Esophagus muscularis mucosa (tissue), 4 donors: ENCODE results near the gene AFAP1. TPM values are rescaled to one million over a fixed set of nuclear protein-coding genes. Genes with fewer than 3 reads are reported as not detected.
A peak's percentile ranks its signal among the peaks of the same experiment; 100 is the strongest.

Experiments used
- DNase-seq: peaks from one replicate; pipeline ENCODE4 v3.0.0-alpha.2; 2017; ENCODE audit errors: extremely low spot score
- H3K27ac ChIP-seq, 4 donors: fragments of 200-600 bp; sonication (generic); replicated peaks in 1 of 4; 1 replicate in 3 of 4; 2 replicates in 1 of 4; pipeline ENCODE4 v1.5.1; 2016 to 2019; ENCODE audit warnings: mild to moderate bottlenecking in 1 of 4
- H3K27me3 ChIP-seq, 4 donors: fragments of 200-600 bp; sonication (generic); one replicate each; pipeline versions ENCODE4 v1.5.1 to v1.6.0; 2016 to 2019
- H3K36me3 ChIP-seq, 4 donors: fragments of 200-600 bp; sonication (generic); one replicate each; pipeline ENCODE4 v1.5.1; 2016 to 2019
- H3K4me1 ChIP-seq, 4 donors: fragments of 200-600 bp; sonication (generic); one replicate each; pipeline ENCODE4 v1.5.1; 2016 to 2019
- H3K4me3 ChIP-seq, 4 donors: fragments of 200-600 bp; sonication (generic); 1 replicate in 2 of 4; 2 replicates in 2 of 4; pipeline ENCODE4 v1.5.1; 2016 to 2019; ENCODE audit warnings: mild to moderate bottlenecking in 4 of 4, moderate library complexity in 1 of 4
- H3K9me3 ChIP-seq, 4 donors: fragments of 200-600 bp; sonication (generic); 1 replicate in 3 of 4; 2 replicates in 1 of 4; pipeline ENCODE4 v1.5.1; 2016 to 2019
- EP300 ChIP-seq: sonication (generic); formaldehyde crosslinking; IDR thresholded peaks from one replicate; pipeline ENCODE4 v1.6.1; 2017; ENCODE audit warnings: antibody characterized with exemption
- POLR2A ChIP-seq: fragments of 450-650 bp; IDR thresholded peaks from one replicate; pipeline ENCODE4 v1.6.1; 2017; ENCODE audit warnings: antibody characterized with exemption, moderate library complexity, mild to moderate bottlenecking, low read depth
- POLR2AphosphoS5 ChIP-seq, 2 donors: sonication (generic); formaldehyde crosslinking; IDR thresholded peaks; one replicate each; pipeline ENCODE4 v1.6.1; 2017; ENCODE audit warnings: antibody characterized with exemption in 2 of 2
- whole genome bisulfite sequencing: methylation state at CpG from one replicate; pipeline ENCODE4 v1.1.5; 2018; 5-methylcytosine and 5-hydroxymethylcytosine counted together
- intact Hi-C: fragments of 100-400 bp; cut with DNase I; formaldehyde crosslinking; loops from one replicate; pipeline ENCODE4 v1.15.1; 2023
- total RNA-seq, 4 donors: library from RNA; depleted of rRNA; stranded (reverse); fragments of >200 nt; gene quantifications; one replicate each; pipeline versions ENCODE4 v1.1.0 to v1.2.1, GENCODE V29; 2016
- TF ChIP-seq, protein P1 (sequence below), 3 experiments: fragments of 200-600 bp in 2 of 3; fragments of 450-650 bp in 1 of 3; sonication (generic) in 2 of 3; IDR thresholded peaks; one replicate each; pipeline ENCODE4 v1.5.1; 2017 to 2019; ENCODE audit warnings: antibody characterized with exemption in 3 of 3, mild to moderate bottlenecking in 2 of 3, moderate library complexity in 1 of 3

AFAP1 gene
- total RNA-seq, 4 donors from 2014 or later, result 37.8 to 71.3 (median 50.9) TPM

DNA sequence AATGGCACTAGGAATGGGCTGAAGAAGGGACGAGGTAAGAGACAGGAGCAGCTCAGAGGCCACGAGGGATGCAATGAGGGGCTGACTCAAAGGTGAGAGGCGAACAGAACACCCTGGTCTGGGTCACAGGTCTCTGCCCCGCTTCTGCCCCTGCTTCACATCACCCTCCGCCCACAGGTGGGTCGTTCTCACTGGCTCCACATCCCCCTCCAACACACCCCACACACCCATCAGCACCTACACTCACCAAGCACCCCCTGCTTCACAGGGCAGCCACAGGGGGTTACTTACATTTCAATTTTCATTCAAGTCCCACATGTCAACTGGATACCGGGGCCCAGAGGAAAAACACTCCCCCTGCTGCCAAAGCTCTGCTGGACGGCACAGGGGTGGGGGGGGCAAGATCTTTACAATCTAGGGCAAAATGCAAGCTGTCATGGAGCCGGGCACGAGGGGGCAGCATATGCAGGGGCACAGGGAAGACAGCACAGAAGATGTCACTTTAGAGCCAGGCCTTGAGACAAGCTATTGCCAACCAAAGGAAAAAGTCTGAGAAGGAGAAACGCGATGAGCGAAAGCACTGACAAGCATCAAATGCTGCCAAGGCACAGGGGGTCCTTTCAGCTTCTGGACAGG lies 94.0 kb downstream of the AFAP1 start:
- intact Hi-C loops, result loop anchor here (2.0 kb wide), 1 partner anchor 39 kb away; no protein-coding TSS in a partner anchor
- no peak overlapping the region for H3K4me3 ChIP-seq
- H3K27me3 ChIP-seq, result no peaks in the 10 kb centered on the region
- peaks cover 0 to 15% (median 5%) of the 10 kb centered on the region in 4 donors for H3K36me3 ChIP-seq
- no peaks in the 10 kb centered on the region for H3K9me3 ChIP-seq
- WGBS, result 76% methylated on average over 13 of the region's 13 CpGs
- peak overlapping the region in 2 of 4 donors; percentile 7 to 93 for H3K27ac ChIP-seq
- H3K4me1 ChIP-seq, result peaks cover 15 to 78% (median 69%) of the 10 kb centered on the region in 4 donors
- TF ChIP-seq, protein P1, sequence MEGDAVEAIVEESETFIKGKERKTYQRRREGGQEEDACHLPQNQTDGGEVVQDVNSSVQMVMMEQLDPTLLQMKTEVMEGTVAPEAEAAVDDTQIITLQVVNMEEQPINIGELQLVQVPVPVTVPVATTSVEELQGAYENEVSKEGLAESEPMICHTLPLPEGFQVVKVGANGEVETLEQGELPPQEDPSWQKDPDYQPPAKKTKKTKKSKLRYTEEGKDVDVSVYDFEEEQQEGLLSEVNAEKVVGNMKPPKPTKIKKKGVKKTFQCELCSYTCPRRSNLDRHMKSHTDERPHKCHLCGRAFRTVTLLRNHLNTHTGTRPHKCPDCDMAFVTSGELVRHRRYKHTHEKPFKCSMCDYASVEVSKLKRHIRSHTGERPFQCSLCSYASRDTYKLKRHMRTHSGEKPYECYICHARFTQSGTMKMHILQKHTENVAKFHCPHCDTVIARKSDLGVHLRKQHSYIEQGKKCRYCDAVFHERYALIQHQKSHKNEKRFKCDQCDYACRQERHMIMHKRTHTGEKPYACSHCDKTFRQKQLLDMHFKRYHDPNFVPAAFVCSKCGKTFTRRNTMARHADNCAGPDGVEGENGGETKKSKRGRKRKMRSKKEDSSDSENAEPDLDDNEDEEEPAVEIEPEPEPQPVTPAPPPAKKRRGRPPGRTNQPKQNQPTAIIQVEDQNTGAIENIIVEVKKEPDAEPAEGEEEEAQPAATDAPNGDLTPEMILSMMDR (IDR thresholded peaks at IDR 0.05), result peak in 2 of 3 experiments; percentile 13 to 24
- TF ChIP-seq EP300, result no peak
- DNase-seq, result no peak

DNA sequence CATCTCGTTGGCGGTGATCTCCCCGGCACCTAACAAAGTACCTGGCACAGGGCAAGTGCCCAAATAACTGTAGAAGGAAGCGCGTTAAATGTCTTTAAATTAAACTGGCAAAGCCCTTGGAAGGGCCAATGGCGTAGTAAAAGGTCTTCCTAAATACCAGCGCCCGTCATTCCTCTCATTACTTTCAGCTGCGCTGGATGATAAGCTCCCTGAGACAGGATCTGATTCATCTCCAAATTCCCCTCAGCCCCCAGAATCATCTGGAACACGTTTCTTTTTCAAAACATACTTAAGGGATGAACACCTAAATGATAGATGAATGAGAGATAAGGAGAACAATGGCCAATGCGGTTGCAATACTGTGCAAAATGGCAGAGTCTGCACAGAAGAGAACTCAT lies 95.1 kb downstream of the AFAP1 start:
- peaks cover 15 to 74% (median 65%) of the 10 kb centered on the region in 4 donors for H3K4me1 ChIP-seq
- no peak for DNase-seq
- no peak overlapping the region for H3K4me3 ChIP-seq
- H3K27ac ChIP-seq, result peak overlapping the region; percentile 91 to 93 (median 92)
- peaks cover 0 to 16% (median 3%) of the 10 kb centered on the region in 4 donors for H3K36me3 ChIP-seq
- no peaks in the 10 kb centered on the region for H3K9me3 ChIP-seq
- H3K27me3 ChIP-seq, result no peaks in the 10 kb centered on the region
- TF ChIP-seq EP300, result no peak
- TF ChIP-seq, protein P1 (IDR thresholded peaks at IDR 0.05), result no peak
- TF ChIP-seq POLR2A, result no peak
- WGBS, result 57% methylated on average over 10 of the region's 11 CpGs
- intact Hi-C loops, result loop anchor here (2.0 kb wide), 1 partner anchor 38 kb away; no protein-coding TSS in a partner anchor

DNA sequence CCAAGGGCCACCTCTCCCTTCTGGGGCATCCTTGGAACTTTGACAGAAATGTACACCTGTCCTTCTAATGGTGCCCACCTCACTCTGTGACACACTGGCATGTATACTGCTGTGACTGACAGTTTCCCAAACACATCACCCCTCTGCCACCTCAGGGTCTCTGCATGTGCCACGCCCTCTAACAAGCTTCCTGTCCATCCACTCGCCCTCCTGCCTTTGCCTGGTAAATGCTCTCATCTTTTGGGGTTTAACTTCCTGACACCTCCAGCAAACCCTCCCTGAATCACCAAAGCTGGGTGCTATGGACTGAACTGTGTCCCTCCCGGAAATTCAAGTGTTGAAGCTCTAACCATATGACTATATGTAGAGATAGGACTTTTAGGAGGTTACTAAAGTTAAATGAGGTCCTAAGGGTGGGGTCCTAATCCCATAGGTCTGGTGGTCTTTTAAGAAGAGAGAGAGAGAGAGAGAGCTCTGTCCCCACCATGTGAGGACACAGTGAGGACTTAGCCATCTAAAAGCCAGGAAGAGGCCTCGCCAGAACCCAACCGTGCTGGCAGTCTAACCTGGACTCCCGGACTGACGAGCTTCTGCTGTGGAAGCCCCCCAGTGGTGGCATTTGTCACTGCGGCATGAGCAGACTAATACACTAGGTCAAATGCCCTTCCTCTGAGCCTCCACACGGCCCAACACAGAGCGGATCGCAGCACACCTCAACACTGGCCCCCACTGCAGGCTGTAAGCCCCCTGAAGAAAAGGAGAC lies 95.6 kb downstream of the AFAP1 start:
- Histone ChIP-seq H3K36me3 (peaks cover 0 to 13% (median 4%) of the 10 kb centered on the region in 4 donors), H3K27ac (peak overlapping the region; percentile 91 to 93 (median 92)), H3K27me3 (no peaks in the 10 kb centered on the region), H3K4me3 (no peak overlapping the region), H3K9me3 (no peaks in the 10 kb centered on the region), H3K4me1 (peaks cover 15 to 69% (median 62%) of the 10 kb centered on the region in 4 donors)
- intact Hi-C loops, result loop anchor here (2.0 kb wide), 1 partner anchor 37 kb away; no protein-coding TSS in a partner anchor
- no peak for DNase-seq
- TF ChIP-seq EP300 (no peak), POLR2A (no peak), POLR2AphosphoS5 (IDR thresholded peaks at IDR 0.05) (no peak)
- TF ChIP-seq, protein P1 (IDR thresholded peaks at IDR 0.05), result peak; percentile 46 to 60 (median 53)
- 79% methylated on average over 5 of the region's 11 CpGs for WGBS

DNA sequence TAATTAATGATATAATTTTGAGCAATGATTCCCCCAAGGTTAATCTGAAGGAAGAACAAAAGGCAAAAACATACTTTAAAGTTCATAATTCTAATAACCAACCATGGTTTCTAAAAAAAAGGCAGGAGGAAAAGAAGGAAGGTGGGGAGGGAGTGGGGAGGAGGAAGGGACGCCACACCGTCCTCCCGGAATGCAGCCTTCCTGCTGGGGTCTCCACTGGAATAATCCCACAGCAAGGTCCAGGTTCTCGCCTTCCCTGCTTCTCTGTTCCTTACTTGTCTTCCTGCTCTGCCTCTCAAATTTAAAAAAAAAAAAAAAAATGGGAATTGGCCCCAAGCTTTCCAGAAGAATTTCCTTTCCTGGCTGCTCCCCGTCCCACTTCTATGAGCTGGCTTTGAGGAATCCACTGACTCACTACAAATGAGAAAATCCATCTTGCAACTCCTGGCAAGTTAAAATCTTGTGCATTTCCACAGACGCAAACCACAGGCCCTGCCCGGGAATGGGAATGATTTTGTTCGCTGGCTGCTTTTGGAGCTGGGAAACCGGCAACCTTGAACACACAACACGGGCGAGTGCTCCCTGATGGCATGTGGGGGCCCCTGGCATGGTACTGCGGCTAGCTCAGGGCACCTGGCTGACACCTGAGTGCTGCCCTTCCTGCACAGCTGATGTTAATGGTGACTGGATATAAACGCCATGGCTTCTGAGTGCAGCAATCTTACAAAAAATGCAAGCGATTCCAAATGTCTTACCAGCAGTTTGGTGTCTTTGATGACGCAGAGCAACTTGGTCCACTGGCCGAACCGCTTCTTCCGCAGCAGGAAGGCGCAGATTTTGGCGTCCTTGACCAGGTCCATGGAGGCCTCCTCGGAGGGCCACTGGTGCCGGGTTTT lies 97.0 kb downstream of the AFAP1 start:
- Histone ChIP-seq H3K27ac (peak overlapping the region; percentile 91 to 93 (median 92)), H3K27me3 (no peaks in the 10 kb centered on the region), H3K9me3 (no peaks in the 10 kb centered on the region), H3K4me1 (peaks cover 15 to 63% (median 55%) of the 10 kb centered on the region in 4 donors), H3K36me3 (peaks cover 0 to 22% (median 9%) of the 10 kb centered on the region in 4 donors), H3K4me3 (peak overlapping the region in 3 of 4 donors; percentile 24 to 40 (median 30))
- DNase-seq, result peak; percentile 95
- intact Hi-C loops, result no loop called here
- 44% methylated on average over 20 of the region's 22 CpGs for WGBS
- TF ChIP-seq POLR2AphosphoS5 (IDR thresholded peaks at IDR 0.05), result peak; percentile 62 to 84
- TF ChIP-seq POLR2A, result no peak
- TF ChIP-seq, protein P1 (IDR thresholded peaks at IDR 0.05), result no peak
- TF ChIP-seq EP300, result peak; percentile 21
